Endothelial cell of umbilical vein (primary cell): Measurements from ENCODE around the gene MEF2A. TPM values are rescaled to one million over a fixed set of nuclear protein-coding genes. Genes with fewer than 3 reads are reported as not detected.

Experiments
- BruUV-seq: library from RNA; stranded (reverse); fragments of 400-500 nt; replicated peaks from 2 replicates; lab custom pipeline; 2021; lab: Mats Ljungman, UMichigan
- CTCF ChIA-PET: fragments of 300-600, 350-600 bp; sonication (Branson Sonifier 250); formaldehyde crosslinking; loops from one replicate; lab custom pipeline; 2021; ENCODE audit warnings: antibody characterized with exemption, inconsistent platforms; lab: Charles Lee
- POLR2A ChIA-PET: fragments of 300-600, 350-600 bp; sonication (Branson Sonifier 250); formaldehyde crosslinking; loops from one replicate; lab custom pipeline; 2021; ENCODE audit warnings: antibody characterized with exemption, inconsistent platforms; lab: Charles Lee
- DNase-seq: peaks from one replicate; pipeline ENCODE4 v3.0.0-alpha.2; 2011; ENCODE audit warnings: low read depth, low spot score
- FAIRE-seq: peaks from 2 replicates; lab custom pipeline; 2011; peaks lifted over from hg19 to GRCh38; lab: Jason Lieb, UNC
- H2AFZ ChIP-seq: 2 replicates; pipeline ENCODE4 v1.6.0; 2012; ENCODE audit warnings: low read depth, low read length, control low read depth, inconsistent platforms
- H3K27ac ChIP-seq: 2 replicates; pipeline ENCODE4 v1.5.1; 2011; ENCODE audit warnings: low read depth, mild to moderate bottlenecking, control low read depth, low read length, moderate library complexity; ENCODE audit not compliant: insufficient read depth
- H3K27me3 ChIP-seq, 2 experiments: 2 replicates each; pipeline versions ENCODE4 v1.6.0 to v1.6.1; 2011; ENCODE audit warnings: low read length in 2 of 2, mixed read lengths in 1 of 2; ENCODE audit not compliant: control insufficient read depth in 2 of 2, insufficient read depth in 2 of 2
- H3K36me3 ChIP-seq, 2 experiments: 2 replicates in 1 of 2; 3 replicates in 1 of 2; pipeline ENCODE4 v1.5.1; 2011; ENCODE audit warnings: low read length in 2 of 2, mild to moderate bottlenecking in 1 of 2, moderate library complexity in 1 of 2; ENCODE audit not compliant: control insufficient read depth in 2 of 2, insufficient read depth in 2 of 2; ENCODE audit errors: extremely low read depth in 1 of 2
- H3K4me1 ChIP-seq: 3 replicates; pipeline ENCODE4 v1.5.1; 2011; ENCODE audit warnings: mild to moderate bottlenecking, low read length; ENCODE audit not compliant: control insufficient read depth, insufficient read depth; ENCODE audit errors: extremely low read depth
- H3K4me2 ChIP-seq: 2 replicates; pipeline ENCODE4 v1.6.1; 2011; ENCODE audit warnings: low read length, control low read depth, mixed read lengths; ENCODE audit not compliant: insufficient read depth
- H3K4me3 ChIP-seq, 3 experiments: fragments of 200-600 bp in 1 of 3; sonication (generic), shearing (Covaris generic) in 1 of 3; replicated peaks in 1 of 3; 2 replicates each; pipeline ENCODE4 v1.5.1; 2011 to 2016; ENCODE audit warnings: control low read depth in 3 of 3, low read length in 3 of 3, mild to moderate bottlenecking in 2 of 3, inconsistent platforms in 1 of 3, low read depth in 1 of 3, moderate library complexity in 1 of 3; ENCODE audit not compliant: insufficient read depth in 1 of 3
- H3K79me2 ChIP-seq: 2 replicates; pipeline ENCODE4 v1.6.0; 2012; ENCODE audit warnings: low read length, inconsistent platforms; ENCODE audit not compliant: control insufficient read depth, insufficient read depth
- H3K9ac ChIP-seq: replicated peaks from 2 replicates; pipeline ENCODE3; 2011; ENCODE audit warnings: low read length, control low read depth; ENCODE audit not compliant: insufficient read depth; ENCODE audit errors: extremely low read depth
- H3K9me1 ChIP-seq: replicated peaks from 3 replicates; pipeline ENCODE4 v1.6.0; 2011; ENCODE audit warnings: mild to moderate bottlenecking, low read length; ENCODE audit not compliant: control insufficient read depth, insufficient read depth; ENCODE audit errors: extremely low read depth
- H3K9me3 ChIP-seq: replicated peaks from 2 replicates; pipeline ENCODE4 v1.5.1; 2012; ENCODE audit warnings: low read length, inconsistent platforms; ENCODE audit not compliant: control insufficient read depth, insufficient read depth
- H4K20me1 ChIP-seq: replicated peaks from 2 replicates; pipeline ENCODE3; 2011; ENCODE audit warnings: mild to moderate bottlenecking, low read length; ENCODE audit not compliant: control insufficient read depth, insufficient read depth; ENCODE audit errors: extremely low read depth
- CTCF ChIP-seq, 2 donors: IDR thresholded peaks; 1 replicate in 1 of 2; 2 replicates in 1 of 2; pipeline ENCODE4 v1.5.1; 2011; ENCODE audit warnings: low read length in 2 of 2, mild to moderate bottlenecking in 2 of 2, moderate library complexity in 2 of 2, control low read depth in 1 of 2, inconsistent platforms in 1 of 2, low read depth in 1 of 2; ENCODE audit not compliant: insufficient read depth in 1 of 2; ENCODE audit errors: extremely low read depth in 1 of 2
- EZH2 ChIP-seq: IDR thresholded peaks from 2 replicates; pipeline ENCODE4 v1.6.1; 2012; ENCODE audit warnings: borderline replicate concordance, low read depth, mild to moderate bottlenecking, moderate library complexity, low read length, inconsistent platforms; ENCODE audit not compliant: severe bottlenecking
- FOS ChIP-seq: IDR thresholded peaks from 2 replicates; pipeline ENCODE4 v1.6.1; 2011; ENCODE audit warnings: mild to moderate bottlenecking, low read length, moderate library complexity, borderline replicate concordance; ENCODE audit not compliant: insufficient read depth
- GATA2 ChIP-seq: IDR thresholded peaks from 2 replicates; pipeline ENCODE4 v1.7.0; 2011; ENCODE audit warnings: low read depth, mild to moderate bottlenecking, moderate library complexity, mixed read lengths, low read length; ENCODE audit not compliant: insufficient read length, insufficient read depth
- JUN ChIP-seq: IDR thresholded peaks from 2 replicates; pipeline ENCODE4 v1.6.1; 2011; ENCODE audit warnings: borderline replicate concordance, low read depth; ENCODE audit not compliant: insufficient read length, insufficient read depth
- MYC ChIP-seq: IDR thresholded peaks from one replicate; pipeline ENCODE4 v1.6.1; 2011; ENCODE audit warnings: mild to moderate bottlenecking, low read depth, low read length
- POLR2A ChIP-seq: IDR thresholded peaks from 2 replicates; pipeline ENCODE4 v1.6.1; 2012; ENCODE audit warnings: low read depth, mild to moderate bottlenecking, control low read depth, low read length
- POLR2AphosphoS5 ChIP-seq: IDR thresholded peaks from 2 replicates; pipeline ENCODE4 v1.6.1; 2012; ENCODE audit warnings: low read depth, mild to moderate bottlenecking, control low read depth, low read length, moderate library complexity; ENCODE audit not compliant: insufficient read depth
- dilution Hi-C: fragments of 300-500 bp; cut with MboI; formaldehyde crosslinking; loops from one replicate; pipeline ENCODE4 v1.15.0; 2019; ENCODE audit warnings: low sequenced_read_pairs; ENCODE audit not compliant: extremely low pct_ligation_motif_present
- intact Hi-C: fragments of 100-400 bp; cut with micrococcal nuclease; formaldehyde crosslinking; loops from one replicate; pipeline ENCODE4 v1.10.0; 2022
- polyA plus RNA-seq, 4 experiments: library from polyadenylated mRNA; depleted of rRNA in 3 of 4; stranded (reverse) in 3 of 4; unstranded in 1 of 4; fragments of >200 nt; gene quantifications; 2 replicates each; pipeline versions ENCODE4 v1.2.1 to v1.2.3, GENCODE V29; 2011 to 2012; ENCODE audit warnings: missing spikeins in 1 of 4
- total RNA-seq: library from RNA; stranded (reverse); gene quantifications from 2 replicates; pipeline ENCODE4 v1.2.3, GENCODE V29; 2021
- TF ChIP-seq, protein P1 (sequence below): IDR thresholded peaks from 2 replicates; pipeline ENCODE4 v1.6.1; 2011; ENCODE audit not compliant: insufficient read depth, insufficient read length

MEF2A gene
- total and polyA plus RNA-seq, 2 donors (not counting 3 experiments of a cell fraction or from before 2014, with no cell fraction given) = 38.0 to 45.3 TPM

GRCh38 chr15:99734575-99734974, 168.8 kb downstream of the MEF2A start:
- CTCF ChIA-PET = interaction anchor here (3.1 kb wide), 1 partner anchor 22 kb away, joined by 39 read pairs; no protein-coding TSS in a partner anchor
- intact Hi-C loops (no loop called here), dilution Hi-C loops (no loop called here)
- DNase-seq (no peak), FAIRE-seq (no peak)
- Histone ChIP-seq H3K4me2 (no peak overlapping the region), H3K9ac (no peak overlapping the region), H3K79me2 (no peaks in the 10 kb centered on the region), H4K20me1 (no peaks in the 10 kb centered on the region), H3K9me3 (no peaks in the 10 kb centered on the region), H2AFZ (no peak overlapping the region), H3K27me3 (no peaks in the 10 kb centered on the region), H3K4me1 (peaks cover 5% of the 10 kb centered on the region), H3K36me3 (no peaks in the 10 kb centered on the region), H3K9me1 (no peaks in the 10 kb centered on the region), H3K4me3 (no peak overlapping the region), H3K27ac (no peak overlapping the region)
- BruUV-seq = no TSS peak
- no peak for TF ChIP-seq EZH2
- TF ChIP-seq CTCF (IDR thresholded peaks at IDR 0.05; ENCODE audit: extremely low read depth in 1 of 2, insufficient read depth in 1 of 2, low read depth in 1 of 2, low read length in 2 of 2) = no peak
- TF ChIP-seq, protein P1, sequence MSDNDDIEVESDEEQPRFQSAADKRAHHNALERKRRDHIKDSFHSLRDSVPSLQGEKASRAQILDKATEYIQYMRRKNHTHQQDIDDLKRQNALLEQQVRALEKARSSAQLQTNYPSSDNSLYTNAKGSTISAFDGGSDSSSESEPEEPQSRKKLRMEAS = no peak
- TF ChIP-seq POLR2AphosphoS5 = no peak
- no peak for TF ChIP-seq JUN
- no peak for TF ChIP-seq FOS
- TF ChIP-seq GATA2 = no peak
- no peak for TF ChIP-seq POLR2A
- TF ChIP-seq MYC = no peak
- POLR2A ChIA-PET = no interaction called here
